TTC549 (cell line): ENCODE data around the gene CCL24.
"Not testable (repeated sequence)": the region's sequence is repeated elsewhere in the genome, so short reads cannot be mapped to it uniquely, and the experiment has no call there.

Source experiments
- FAIRE-seq: peaks from 2 replicates; lab custom pipeline; 2012; peaks lifted over from hg19 to GRCh38; lab: Jason Lieb, UNC

CCL24 gene

DNA sequence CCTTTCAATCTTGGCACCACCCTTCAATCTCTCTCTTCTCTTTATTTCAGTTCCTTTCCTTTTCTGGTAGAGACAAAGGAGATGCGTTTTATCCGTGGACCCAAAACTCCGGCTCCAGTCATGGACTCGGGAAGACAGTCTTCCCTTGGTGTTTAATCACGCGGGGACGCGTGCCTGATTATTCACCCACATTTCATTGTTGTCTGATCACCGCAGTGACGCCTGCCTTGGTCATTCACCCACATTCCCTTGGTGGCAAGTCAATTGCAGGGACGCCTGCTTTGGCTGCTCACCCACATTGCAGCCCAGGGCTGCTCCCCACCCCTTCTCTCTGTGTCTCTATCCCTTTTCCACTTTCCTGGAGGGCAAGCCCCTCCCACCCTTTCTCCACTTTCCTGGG, 34.1 kb downstream of the CCL24 start:
- not testable (repeated sequence) for FAIRE-seq

- not testable (repeated sequence) for FAIRE-seq
These were observed 34.6 kb downstream of the CCL24 start for GRCh38 chr7:75779035-75779434.

DNA sequence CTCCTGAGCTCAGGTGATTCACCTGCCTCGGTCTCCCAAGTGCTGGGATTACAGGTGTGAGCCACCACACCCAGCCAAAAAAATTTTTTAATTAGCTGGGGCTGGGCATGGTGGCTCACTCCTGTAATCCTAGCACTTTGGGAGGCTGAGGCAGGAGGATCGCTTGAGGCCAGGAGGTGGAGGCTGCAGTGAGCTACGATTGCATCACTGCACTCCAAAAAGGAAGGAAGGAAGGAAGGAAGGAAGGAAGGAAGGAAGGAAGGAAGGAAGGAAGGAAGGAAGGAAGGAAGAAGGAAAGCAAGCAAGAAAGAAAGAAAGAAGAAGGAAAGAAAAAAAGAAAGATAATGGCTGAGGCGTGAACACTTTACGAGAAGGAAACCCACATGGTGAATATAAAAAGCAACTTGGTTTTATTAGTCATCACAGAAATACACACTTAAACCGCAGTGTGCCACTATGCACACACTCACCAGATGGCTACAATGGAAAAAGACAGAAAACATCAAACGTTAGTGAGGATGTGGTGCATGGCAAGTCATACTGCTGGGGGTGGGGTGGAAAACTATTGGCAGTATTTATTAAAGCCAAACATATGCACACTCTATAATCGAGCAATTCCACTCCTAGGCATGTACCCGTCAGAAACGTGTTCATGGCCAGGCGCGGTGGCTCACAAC, 37.2 kb downstream of the CCL24 start:
- FAIRE-seq: no peak

DNA sequence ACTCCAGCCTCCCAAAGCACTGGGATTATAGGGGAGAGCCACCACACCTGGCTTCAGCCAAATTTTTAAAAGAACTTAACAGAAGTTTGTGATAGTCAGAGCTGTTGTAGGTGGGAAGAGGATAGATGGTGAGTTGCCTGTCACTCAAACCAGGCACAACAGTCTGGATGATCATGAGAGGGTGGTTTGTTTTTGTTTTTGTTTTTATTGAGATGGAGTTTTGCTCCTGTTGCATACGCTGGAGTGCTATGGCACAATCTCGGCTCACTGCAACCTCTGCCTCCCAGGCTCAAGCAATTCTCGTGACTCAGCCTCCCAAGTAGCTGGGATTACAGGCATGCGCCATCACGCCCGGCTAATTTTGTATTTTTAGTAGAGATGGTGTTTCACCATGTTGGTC, 39.6 kb downstream of the CCL24 start:
- not testable (repeated sequence) for FAIRE-seq

GRCh38 chr7:75772081-75773077, 41.2 kb downstream of the CCL24 start, which contains the start of gene CCL26:
Gene CCL26 (minus strand): TSS chr7:75772211. CDS start chr7:75772176, 35 bp downstream.
- no peak for FAIRE-seq

DNA sequence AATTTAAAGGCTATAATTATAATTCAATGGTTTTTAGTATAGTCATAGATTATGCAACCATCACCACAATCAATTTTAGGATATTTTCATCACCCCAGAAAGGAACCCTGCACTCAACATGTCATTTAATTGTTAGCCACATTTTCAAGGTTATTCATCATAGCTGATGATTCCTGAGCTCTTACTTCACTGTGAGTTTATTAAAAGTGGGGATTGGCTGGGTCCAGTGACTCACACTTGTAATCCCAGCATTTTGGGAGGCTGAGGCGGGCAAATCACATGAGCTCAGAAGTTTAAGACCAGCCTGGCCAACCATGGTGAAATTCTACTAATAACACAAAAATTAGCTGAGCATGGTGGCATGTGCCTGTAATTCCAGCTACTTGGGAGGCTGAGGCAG, 42.4 kb downstream of the CCL24 start:
- FAIRE-seq: no peak

DNA sequence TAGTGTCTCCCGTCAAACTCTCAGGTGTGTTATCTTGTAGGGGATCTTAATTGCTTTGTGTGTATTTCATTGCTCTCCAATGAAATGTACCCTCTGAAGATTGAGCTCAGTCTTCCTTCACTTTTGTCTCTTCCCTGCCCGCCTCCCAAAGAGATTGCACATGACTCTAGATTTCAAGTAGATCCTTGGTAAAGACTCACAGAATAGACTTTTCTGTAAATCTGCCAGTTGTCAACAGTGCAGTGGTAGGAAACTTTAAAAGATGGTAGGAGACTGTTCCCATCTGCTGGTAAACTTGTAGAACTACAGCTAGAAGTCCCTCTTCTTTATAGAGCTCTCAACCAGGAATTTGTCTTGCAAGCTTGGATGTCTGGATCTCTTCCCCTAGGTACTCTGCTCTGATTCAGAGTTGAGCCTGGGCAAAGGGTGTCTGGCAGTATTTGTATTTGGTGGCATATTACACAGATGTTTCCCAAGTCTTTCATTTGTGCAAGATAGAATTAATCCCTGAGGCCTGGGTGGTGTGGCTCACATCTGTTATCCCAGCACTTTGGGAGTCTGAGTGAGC, 51.2 kb downstream of the CCL24 start:
- FAIRE-seq: peak; percentile 88

DNA sequence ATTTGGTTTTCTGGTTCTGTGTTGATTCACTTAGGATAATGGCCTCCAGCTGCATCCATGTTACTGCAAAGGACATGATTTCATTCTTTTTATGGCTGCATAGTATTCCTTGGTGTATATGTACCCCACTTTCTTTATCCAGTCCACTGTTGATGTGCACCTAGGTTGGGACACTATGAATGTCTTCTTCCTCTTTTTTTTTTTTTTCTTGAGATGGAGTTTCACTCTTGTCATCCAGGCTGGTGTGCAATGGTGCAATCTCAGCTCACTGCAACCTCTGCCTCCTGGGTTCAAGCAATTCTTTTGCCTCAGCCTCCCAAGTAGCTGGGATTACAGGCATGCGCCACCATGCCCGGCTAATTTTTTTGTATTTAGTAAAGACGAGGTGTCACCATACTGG, 51.8 kb downstream of the CCL24 start:
- FAIRE-seq: not testable (repeated sequence)
